ENCODE results near the gene CSF3R.
"Not testable (repeated sequence)": the region's sequence is repeated elsewhere in the genome, so short reads cannot be mapped to it uniquely, and the experiment has no call there.

The CSF3R gene

GRCh38 chr1:36481091-36481490 is 1.6 kb downstream of the CSF3R start:
- DNase-seq (ENCODE audit: low spot score), result no peak

DNA sequence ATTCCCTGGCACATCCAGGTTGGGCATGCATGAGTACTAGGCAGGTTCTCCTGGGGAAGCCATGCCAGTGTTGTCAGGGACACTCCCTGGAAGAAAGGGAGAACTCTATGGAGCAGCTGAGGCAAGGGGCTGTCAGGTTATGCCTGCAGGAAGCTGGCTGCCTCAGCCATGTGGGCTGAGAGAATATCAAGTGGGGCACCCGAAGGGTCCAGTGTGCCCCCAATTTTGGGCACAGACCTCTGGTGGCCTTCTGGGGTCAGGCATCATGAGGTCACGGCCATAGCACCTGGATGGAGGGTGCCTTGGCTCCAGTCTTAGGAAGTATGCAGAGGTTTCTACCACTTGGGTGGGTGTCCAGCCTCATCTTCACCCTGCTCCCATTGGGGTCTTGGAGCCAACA is 2.6 kb downstream of the CSF3R start:
- no peak for DNase-seq (ENCODE audit: low spot score)

DNA sequence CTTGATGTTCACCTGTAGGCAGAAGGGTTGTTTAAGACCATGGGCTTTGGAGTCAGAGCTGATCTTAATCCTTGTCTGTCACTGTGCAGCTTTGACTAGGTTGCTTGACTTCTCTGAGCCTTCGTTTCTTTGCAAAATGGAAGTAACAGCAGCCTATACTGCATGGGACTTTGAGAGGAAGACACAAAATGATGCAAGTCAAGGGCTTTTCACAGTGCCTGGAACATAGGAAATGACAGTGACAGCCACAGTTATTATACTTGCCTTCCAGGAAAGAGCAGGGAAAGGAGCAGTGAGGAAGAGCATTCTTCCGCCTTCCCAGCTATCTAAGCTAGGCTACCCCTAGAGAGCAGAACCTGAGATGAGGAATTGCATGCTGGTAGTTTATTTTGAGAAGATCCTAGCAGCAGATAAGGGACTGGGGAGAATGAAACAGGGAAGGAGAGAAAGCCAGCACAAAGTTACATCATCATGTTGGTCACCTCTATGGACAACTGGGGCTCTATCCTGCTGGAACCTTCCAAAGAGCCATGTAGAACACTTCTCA is 3.1 kb downstream of the CSF3R start:
- DNase-seq (ENCODE audit: low spot score), result no peak

DNA sequence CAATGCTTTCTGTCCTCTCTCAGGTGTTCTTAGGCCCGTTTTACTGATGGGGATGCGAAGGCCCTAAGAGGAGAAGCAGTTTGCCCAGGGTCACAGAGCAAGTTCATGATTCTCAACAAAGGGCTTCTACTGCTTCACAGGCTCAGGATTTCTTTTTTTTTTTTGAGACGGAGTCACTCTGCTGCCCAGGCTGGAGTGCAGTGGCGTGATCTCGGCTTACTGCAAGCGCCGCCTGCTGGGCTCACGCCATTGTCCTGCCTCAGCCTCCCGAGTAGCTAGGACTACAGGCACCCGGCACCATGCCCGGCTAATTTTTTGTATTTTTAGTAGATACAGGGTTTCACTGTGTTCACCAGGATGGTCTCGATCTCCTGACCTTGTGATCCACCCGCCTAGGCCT is 5.1 kb downstream of the CSF3R start:
- not testable (repeated sequence) for DNase-seq (ENCODE audit: low spot score)

- no peak for DNase-seq (ENCODE audit: low spot score)
Observed at GRCh38 chr1:36476945-36477344, 5.8 kb downstream of the CSF3R start.

DNA sequence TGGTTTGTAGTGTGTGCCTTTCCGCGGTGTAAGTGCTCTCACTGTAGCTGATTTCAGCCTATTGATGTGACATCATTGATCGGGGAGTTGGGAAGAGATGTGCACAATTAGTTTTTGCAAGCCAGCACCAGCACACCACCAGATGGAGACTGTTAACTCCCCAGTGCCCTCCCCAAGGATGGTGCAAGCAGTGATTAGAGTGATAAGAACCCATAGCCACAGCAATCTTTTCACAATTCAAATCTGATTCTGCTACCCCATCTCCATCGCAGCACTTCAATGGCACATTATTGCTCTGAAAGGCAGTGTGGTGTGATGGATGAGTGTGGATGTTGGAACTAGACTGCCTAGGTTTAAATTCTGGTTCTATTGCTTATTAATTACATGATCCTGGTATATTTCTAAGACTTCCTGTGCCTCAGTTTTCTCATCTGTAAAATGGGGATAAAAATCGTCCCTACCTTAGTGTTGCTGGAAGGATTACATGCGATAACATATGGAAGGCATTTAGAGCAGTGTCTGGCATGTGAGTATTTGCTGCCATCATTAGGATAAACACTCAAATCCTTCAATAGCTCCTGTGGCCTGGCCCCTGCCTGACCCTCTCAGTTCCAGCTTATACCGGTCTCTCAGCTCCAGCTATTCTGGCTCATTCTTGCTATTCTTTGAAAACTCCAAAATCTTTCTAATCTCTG is 6.7 kb downstream of the CSF3R start:
- no peak for DNase-seq (ENCODE audit: low spot score)

DNA sequence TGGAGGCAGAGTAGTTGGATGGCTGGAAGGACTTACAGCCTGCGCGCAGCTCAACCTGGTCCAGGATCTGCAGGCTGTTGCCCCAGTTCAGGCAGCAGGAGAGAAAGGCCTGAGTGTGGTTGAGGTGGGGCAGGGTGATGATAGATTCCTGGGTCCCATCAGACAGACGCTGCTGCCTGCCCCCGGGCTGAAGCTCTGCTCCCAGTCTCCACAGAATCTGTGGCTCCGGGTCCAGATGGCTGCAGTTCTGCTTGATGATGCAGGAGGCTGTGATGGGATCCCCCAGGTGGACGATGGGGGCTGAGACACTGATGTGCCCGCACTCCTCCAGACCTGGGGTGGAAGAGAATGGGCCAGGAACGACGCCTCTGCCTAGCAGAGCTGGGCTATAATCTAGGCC is 7.4 kb downstream of the CSF3R start:
- no peak for DNase-seq (ENCODE audit: low spot score)

- no peak for DNase-seq (ENCODE audit: low spot score)
Observed at GRCh38 chr1:36472656-36473055, 10.1 kb downstream of the CSF3R start.

GRCh38 chr1:36471830-36472641 is 10.7 kb downstream of the CSF3R start:
- no peak for DNase-seq (ENCODE audit: low spot score)

DNA sequence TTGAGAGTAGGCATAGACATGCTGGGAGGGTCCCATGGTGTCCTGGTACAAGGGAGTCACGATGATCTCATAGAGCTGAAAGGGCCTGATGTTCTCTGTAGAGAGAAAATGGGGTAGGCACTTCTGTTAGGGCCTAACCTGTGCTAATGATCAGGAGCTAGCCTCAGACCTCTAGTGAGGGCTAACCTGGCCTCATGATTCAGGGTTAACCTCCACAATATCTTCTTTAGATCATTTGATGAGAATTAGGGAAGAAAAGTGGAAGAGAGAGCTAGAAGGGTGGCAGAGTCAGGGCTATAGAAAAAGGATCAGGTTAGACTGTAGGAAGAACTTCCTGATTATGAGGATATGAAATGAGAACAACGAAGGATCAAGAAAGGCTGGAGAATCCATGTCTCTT is 13.6 kb downstream of the CSF3R start:
- DNase-seq (ENCODE audit: low spot score), result no peak

GRCh38 chr1:36467700-36468455 is 14.8 kb downstream of the CSF3R start:
- DNase-seq (ENCODE audit: low spot score), result no peak

DNA sequence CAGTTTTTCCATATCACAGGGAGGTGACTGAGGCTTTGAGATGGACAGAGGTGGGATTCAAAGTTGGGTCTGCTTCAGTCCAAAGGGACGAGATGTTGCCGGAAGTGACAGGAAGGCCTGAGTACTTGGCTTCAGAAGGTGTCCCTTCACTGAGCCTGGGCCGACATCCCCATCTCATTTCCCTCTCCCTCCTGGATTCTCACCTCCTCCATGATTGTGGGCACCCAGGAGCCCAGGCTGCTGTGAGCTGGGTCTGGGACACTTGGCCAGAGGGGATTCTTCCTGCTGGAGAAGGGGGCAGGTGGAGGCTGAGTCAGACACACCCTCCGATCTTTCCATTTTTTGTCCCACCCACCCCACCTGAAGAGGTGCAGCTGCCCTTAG is 15.7 kb downstream of the CSF3R start:
- DNase-seq (ENCODE audit: low spot score), result no peak

DNA sequence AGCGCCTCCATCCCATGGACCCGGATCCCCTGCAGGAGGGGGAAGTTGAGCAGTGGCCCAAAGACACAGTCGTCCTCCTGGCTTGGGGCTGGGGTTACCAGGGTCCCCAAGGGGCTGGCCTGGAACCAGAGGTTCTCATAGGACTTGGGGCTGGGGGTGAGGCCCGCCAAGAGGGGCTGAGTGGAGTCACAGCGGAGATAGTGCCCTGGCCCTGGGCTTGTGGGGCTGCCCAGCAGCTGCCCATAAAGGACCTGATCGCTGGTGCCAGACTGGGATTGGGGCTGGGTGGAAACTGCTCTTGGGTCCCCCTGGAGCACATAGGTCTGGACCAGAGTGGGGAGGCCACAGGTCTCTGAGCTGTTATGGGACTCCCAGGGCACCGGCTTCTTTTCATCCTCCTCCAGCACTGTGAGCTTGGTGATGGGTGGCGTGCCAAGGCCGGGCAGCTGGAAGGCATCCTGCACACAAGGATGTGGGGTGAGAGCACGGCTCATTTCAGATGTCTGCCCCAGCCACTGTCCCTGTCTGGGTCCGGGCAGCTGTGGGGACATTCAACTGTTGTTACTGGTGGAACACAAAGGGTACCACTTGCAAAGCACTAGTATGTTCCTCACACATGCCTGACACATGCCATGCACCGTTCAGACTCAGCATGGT is 16.2 kb downstream of the CSF3R start:
- DNase-seq (ENCODE audit: low spot score), result no peak

- no peak for DNase-seq (ENCODE audit: low spot score)
Observed at GRCh38 chr1:36465731-36466369, 16.9 kb downstream of the CSF3R start.

- DNase-seq (ENCODE audit: low spot score), result no peak
Observed at GRCh38 chr1:36464605-36465393, 17.9 kb downstream of the CSF3R start.

DNA sequence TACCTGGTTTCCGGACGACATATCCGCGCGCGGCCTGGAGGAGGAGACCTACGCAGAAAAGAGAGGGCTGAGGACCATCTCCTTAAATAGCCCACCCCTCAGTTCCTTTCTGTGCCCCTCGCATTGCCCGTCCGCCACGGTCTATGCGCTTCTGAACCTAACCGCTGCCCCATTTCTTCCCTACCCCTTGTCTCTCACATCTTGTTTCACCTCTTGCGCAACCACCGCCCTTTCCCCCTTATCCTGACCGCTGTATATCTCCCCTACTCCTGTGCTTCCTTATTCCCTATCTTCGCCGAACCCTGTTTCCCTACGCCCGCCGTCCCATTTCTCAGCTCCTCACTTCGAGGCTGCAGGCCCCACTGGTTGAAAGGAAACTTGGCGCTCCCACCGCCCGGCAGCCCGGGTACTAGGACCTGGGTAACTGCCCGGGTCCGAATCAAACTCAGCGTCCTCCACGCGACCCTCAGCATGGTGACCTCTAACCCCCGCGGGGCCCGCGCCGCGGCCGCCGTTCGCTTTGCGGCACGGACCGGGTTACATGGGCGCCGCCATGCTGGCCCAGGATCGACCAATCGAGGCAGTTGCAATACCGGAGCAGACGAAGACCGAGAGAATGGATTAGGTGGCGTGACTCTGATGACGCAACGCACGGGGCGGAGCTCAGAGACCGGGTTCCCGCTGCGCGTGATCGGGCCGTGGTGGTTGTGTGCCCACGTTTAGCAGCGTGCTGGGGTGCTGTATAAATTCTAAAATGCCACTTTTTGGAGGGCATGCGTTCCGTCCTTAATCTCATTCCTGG is 18.7 kb downstream of the CSF3R start, which contains the start of gene MRPS15:
TSS of gene MRPS15 (minus strand) at position 582 of the 802 bp plus-strand sequence. CDS start at position 473, 109 bp downstream.
- peak; percentile 92 for DNase-seq (ENCODE audit: low spot score)

- no peak for DNase-seq (ENCODE audit: low spot score)
Observed at GRCh38 chr1:36463463-36463802, 19.3 kb downstream of the CSF3R start.

GRCh38 chr1:36458910-36459309 is 23.8 kb downstream of the CSF3R start:
- DNase-seq (ENCODE audit: low spot score), result no peak

DNA sequence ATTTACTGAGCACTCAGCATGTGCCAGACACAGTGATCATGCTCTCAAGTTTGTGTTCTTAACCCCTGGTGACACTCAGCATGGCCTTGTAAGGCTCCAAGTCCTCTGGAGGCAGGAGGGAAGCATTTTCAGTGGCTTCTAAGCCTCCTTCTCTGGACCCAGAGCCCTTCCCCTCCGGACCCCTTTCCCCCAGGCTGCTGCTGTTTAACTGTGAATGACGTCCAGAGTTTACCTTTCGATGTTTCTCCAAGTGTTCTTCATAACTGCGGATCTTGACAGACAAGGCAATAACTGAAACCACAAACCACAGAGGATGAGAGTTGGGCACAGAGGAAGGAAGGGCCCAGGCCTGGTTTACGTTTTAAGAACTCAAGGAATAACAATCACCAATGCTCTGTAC is 25.0 kb downstream of the CSF3R start:
- DNase-seq (ENCODE audit: low spot score), result no peak

GRCh38 chr1:36456391-36456928 is 26.3 kb downstream of the CSF3R start:
- no peak for DNase-seq (ENCODE audit: low spot score)

Measured in SW480 (cell line).